HFFc6 (cell line): ENCODE data around the gene ALKBH5. TPM values are rescaled to one million over a fixed set of nuclear protein-coding genes. Genes with fewer than 3 reads are reported as not detected.

Experiments used
- DNase-seq: peaks from one replicate; pipeline ENCODE4 v3.0.0-alpha.2; 2018
- H3K27ac Mint-ChIP-seq: 2 replicates; pipeline ENCODE4 v1.8.0; 2020; ENCODE audit warnings: mild to moderate bottlenecking, mixed read lengths
- H3K27me3 Mint-ChIP-seq: 2 replicates; pipeline ENCODE4 v1.8.0; 2021; ENCODE audit warnings: mild to moderate bottlenecking, moderate library complexity, mixed read lengths; ENCODE audit not compliant: insufficient read depth
- H3K36me3 Mint-ChIP-seq: 2 replicates; pipeline ENCODE4 v1.8.0; 2021; ENCODE audit warnings: low read depth, mixed read lengths
- H3K4me1 Mint-ChIP-seq: 2 replicates; pipeline ENCODE4 v1.8.0; 2020; ENCODE audit warnings: low read depth, mixed read lengths
- H3K4me3 Mint-ChIP-seq: 2 replicates; pipeline ENCODE4 v1.8.0; 2020; ENCODE audit warnings: mild to moderate bottlenecking, moderate library complexity, mixed read lengths
- H3K9me3 Mint-ChIP-seq: 2 replicates; pipeline ENCODE4 v1.8.0; 2020; ENCODE audit warnings: mild to moderate bottlenecking, mixed read lengths
- total RNA-seq, 6 experiments: library from RNA; stranded (reverse); fragmentation: NEBNext Ultra II Directional; extraction: Animal tissue kit (Norgen Biotek cat#: 25700); gene quantifications; 2 replicates in 1 of 6; 3 replicates in 5 of 6; pipeline ENCODE4 v1.2.3, GENCODE V29; 2021
- TF ChIP-seq, protein P1 (sequence below): fragments of 200-600 bp; sonication (generic); IDR thresholded peaks from 2 replicates; pipeline ENCODE4 v1.5.0; 2021; ENCODE audit warnings: antibody characterized with exemption, mild to moderate bottlenecking

Gene ALKBH5
- total RNA-seq, 6 experiments from 2014 or later, result 90.2 to 117 (median 103) TPM

GRCh38 chr17:18254888-18255649, 71.4 kb downstream of the ALKBH5 start:
- H3K4me1 Mint-ChIP-seq, result peaks cover 21% of the 10 kb centered on the region
- no peak for DNase-seq
- TF ChIP-seq, protein P1, sequence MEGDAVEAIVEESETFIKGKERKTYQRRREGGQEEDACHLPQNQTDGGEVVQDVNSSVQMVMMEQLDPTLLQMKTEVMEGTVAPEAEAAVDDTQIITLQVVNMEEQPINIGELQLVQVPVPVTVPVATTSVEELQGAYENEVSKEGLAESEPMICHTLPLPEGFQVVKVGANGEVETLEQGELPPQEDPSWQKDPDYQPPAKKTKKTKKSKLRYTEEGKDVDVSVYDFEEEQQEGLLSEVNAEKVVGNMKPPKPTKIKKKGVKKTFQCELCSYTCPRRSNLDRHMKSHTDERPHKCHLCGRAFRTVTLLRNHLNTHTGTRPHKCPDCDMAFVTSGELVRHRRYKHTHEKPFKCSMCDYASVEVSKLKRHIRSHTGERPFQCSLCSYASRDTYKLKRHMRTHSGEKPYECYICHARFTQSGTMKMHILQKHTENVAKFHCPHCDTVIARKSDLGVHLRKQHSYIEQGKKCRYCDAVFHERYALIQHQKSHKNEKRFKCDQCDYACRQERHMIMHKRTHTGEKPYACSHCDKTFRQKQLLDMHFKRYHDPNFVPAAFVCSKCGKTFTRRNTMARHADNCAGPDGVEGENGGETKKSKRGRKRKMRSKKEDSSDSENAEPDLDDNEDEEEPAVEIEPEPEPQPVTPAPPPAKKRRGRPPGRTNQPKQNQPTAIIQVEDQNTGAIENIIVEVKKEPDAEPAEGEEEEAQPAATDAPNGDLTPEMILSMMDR, result no peak; the same call in 1 of the 2 replicates
- no peak overlapping the region for H3K27ac Mint-ChIP-seq
- peaks cover 13% of the 10 kb centered on the region for H3K36me3 Mint-ChIP-seq
- H3K9me3 Mint-ChIP-seq, result no peaks in the 10 kb centered on the region
- H3K27me3 Mint-ChIP-seq, result no peaks in the 10 kb centered on the region; the same call in 1 of the 2 replicates
- no peak overlapping the region for H3K4me3 Mint-ChIP-seq

- TF ChIP-seq, protein P1, result no peak
- peak overlapping the region; percentile 11; the same call in 1 of the 2 replicates for H3K27ac Mint-ChIP-seq
- H3K36me3 Mint-ChIP-seq, result peaks cover 4% of the 10 kb centered on the region; the same call in 1 of the 2 replicates
- H3K4me3 Mint-ChIP-seq, result no peak overlapping the region
- H3K9me3 Mint-ChIP-seq, result no peaks in the 10 kb centered on the region
- no peaks in the 10 kb centered on the region; the same call in 1 of the 2 replicates for H3K27me3 Mint-ChIP-seq
- no peak for DNase-seq
- H3K4me1 Mint-ChIP-seq, result peaks cover 24% of the 10 kb centered on the region
Observed at GRCh38 chr17:18256351-18256750, 72.7 kb downstream of the ALKBH5 start.

GRCh38 chr17:18256776-18257175, 73.1 kb downstream of the ALKBH5 start:
- Mint-ChIP-seq H3K36me3 (peaks cover under 1% of the 10 kb centered on the region; the same call in 1 of the 2 replicates), H3K9me3 (no peaks in the 10 kb centered on the region), H3K27me3 (no peaks in the 10 kb centered on the region; the same call in 1 of the 2 replicates), H3K4me3 (peak overlapping the region; percentile 100), H3K27ac (peak overlapping the region; percentile 98), H3K4me1 (peaks cover 29% of the 10 kb centered on the region)
- TF ChIP-seq, protein P1, result no peak
- DNase-seq, result no peak

- TF ChIP-seq, protein P1, result no peak
- Mint-ChIP-seq H3K4me1 (peaks cover 33% of the 10 kb centered on the region), H3K9me3 (no peaks in the 10 kb centered on the region), H3K36me3 (no peaks in the 10 kb centered on the region; the same call in 1 of the 2 replicates), H3K27me3 (no peaks in the 10 kb centered on the region; the same call in 1 of the 2 replicates), H3K4me3 (peak overlapping the region; percentile 100), H3K27ac (peak overlapping the region; percentile 98)
- DNase-seq, result peak; percentile 52
Observed at GRCh38 chr17:18257268-18257981, 73.8 kb downstream of the ALKBH5 start.

- Mint-ChIP-seq H3K9me3 (no peaks in the 10 kb centered on the region), H3K4me1 (peaks cover 33% of the 10 kb centered on the region), H3K27me3 (no peaks in the 10 kb centered on the region; the same call in 1 of the 2 replicates), H3K4me3 (peak overlapping the region; percentile 100), H3K27ac (peak overlapping the region; percentile 98), H3K36me3 (no peaks in the 10 kb centered on the region; the same call in 1 of the 2 replicates)
- TF ChIP-seq, protein P1, result peak; percentile 32
- peak; percentile 78 for DNase-seq
Observed at GRCh38 chr17:18257982-18258355, 74.3 kb downstream of the ALKBH5 start.
